ENCODE results near the gene ACTMAP.

DNA sequence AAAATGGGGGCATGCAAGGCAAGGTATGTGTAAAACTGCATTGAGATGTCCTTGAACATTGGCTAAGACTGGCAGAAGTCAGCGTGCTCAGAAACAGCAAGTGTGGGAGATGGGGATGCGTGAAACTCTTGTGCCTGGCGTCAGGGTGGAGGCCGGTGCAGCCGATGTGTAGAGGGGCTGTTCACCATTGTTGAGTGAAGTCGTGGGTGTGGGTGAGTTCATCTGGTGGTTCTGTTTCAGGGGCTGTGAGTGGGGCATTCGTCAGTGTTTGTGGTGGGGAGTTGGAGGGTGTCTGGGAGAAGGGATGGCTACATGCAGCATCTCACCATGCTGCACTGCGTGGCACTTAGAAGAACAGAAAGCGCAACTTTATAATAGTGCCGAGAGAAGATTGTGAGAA lies 13.7 kb upstream of the ACTMAP start:
- TF ChIP-seq FOXA1 (IDR thresholded peaks at IDR 0.05) (no peak), SP1 (IDR thresholded peaks at IDR 0.05) (no peak), ARNT (IDR thresholded peaks at IDR 0.05) (no peak), SUZ12 (IDR thresholded peaks at IDR 0.05) (no peak), ELF4 (IDR thresholded peaks at IDR 0.05) (no peak), HDGF (IDR thresholded peaks at IDR 0.05; ENCODE audit: borderline replicate concordance) (no peak), FOXM1 (IDR thresholded peaks at IDR 0.05; ENCODE audit: borderline replicate concordance) (no peak), PKNOX1 (IDR thresholded peaks at IDR 0.05) (no peak)

All from HEK293T (cell line).